Ureter (tissue), 1 donor: Measurements from ENCODE around the gene ACLY. TPM values are rescaled to one million over a fixed set of nuclear protein-coding genes. Genes with fewer than 3 reads are reported as not detected.
"Not testable (repeated sequence)": the region's sequence is repeated elsewhere in the genome, so short reads cannot be mapped to it uniquely, and the experiment has no call there.

ENCODE experiments used
- DNase-seq: peaks from one replicate; pipeline ENCODE4 v3.0.0-alpha.2; 2020; ENCODE audit warnings: low spot score
- total RNA-seq: library from RNA; stranded (reverse); gene quantifications from one replicate; pipeline ENCODE4 v1.2.4, GENCODE V29; 2023
- donor health status: DM: yes; HTN: yes; CAD: no.

Gene ACLY
- total RNA-seq, 1 donor from 2014 or later: 94.2 TPM

GRCh38 chr17:41910701-41911391 lies 7.9 kb downstream of the ACLY start:
- no peak for DNase-seq

DNA sequence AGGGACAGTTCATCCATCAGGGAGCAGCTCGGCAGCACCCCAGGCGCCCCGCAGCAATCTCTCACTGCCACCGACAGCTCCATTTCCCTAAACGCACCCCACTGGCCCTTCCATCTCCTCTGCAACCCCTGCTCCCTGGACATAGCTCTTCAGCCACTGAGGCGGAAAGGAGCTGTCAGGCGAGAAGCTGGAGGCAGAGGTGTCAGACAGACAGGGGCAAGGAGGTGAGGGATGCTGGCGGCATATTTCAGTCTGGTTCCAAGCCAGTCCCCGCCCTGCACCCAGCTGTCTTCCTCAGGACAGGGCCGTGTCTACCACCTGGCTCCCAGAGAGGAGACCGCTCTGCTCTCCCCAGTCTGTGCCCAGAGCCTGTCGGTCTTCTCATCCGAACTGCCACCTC lies 9.7 kb downstream of the ACLY start:
- no peak for DNase-seq

GRCh38 chr17:41907633-41908539 lies 10.9 kb downstream of the ACLY start:
- DNase-seq: no peak

DNA sequence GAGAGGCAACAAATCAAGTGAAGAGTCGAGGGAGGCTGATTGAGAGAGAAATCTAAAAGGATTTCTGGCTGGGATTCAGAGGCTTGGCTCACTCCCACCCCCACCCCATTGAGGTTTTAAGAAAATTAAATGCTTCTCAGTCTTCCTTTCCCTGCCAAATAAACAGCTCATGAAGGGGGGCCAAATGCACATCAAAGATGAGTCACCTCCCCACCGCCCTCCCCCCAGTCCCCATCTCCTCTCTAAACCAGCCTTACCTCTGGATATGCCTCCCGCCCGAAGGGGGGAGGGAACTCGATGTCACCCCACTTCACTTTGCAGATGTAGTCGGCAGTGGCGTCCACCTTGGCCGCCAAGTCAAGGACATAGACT lies 11.6 kb downstream of the ACLY start:
- DNase-seq: no peak

- no peak for DNase-seq
Measured at GRCh38 chr17:41906465-41907184, 12.1 kb downstream of the ACLY start.

GRCh38 chr17:41905172-41905571 lies 13.6 kb downstream of the ACLY start:
- DNase-seq: no peak

DNA sequence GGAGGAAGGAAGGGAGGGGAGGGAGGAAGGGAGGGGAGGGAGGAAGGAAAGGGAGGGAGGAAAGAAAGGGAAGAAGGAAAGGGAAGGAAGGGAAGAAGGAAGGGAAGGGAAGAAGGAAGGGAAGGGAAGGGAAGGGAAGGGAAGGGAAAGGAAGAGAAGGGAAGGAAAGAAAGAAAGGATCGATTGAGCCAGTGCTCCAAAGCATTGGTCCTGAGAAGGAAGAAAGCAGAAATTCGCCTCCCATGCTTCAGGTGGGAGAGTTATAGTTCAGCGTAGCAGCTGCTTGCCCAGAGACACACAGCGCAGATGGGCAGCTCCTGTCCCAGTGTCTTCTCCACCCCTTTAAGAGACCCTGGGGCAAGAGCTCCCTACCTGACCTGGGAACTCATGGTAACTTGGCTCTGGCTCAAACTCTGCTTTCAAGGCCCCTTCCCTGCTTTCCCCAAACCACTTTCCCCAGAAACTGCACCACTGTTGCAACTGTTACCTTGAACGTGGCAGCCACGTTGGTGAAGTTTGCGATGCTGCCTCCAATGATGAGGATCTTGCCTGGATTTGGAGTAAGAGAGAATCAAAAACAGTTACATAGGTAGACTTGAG lies 14.4 kb downstream of the ACLY start:
- no peak for DNase-seq

DNA sequence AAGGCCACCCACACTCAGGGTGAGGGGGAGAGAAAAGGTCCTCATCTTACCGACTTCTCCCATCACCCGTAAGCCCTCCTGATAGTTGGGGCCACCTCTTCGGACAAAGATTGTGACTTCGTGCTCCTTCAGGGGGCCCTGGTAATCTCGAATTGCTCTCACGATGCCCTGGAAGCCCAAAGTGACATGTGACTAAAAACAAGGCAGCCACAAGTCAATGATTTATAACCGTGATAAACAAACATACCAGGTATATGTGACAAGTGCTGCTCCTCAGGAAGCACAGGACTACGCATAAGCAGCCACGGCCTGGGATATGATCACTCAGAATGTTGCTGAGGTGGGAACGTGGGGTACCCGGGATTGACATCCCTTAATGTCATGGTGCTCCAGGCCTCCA lies 17.1 kb downstream of the ACLY start:
- DNase-seq: no peak

DNA sequence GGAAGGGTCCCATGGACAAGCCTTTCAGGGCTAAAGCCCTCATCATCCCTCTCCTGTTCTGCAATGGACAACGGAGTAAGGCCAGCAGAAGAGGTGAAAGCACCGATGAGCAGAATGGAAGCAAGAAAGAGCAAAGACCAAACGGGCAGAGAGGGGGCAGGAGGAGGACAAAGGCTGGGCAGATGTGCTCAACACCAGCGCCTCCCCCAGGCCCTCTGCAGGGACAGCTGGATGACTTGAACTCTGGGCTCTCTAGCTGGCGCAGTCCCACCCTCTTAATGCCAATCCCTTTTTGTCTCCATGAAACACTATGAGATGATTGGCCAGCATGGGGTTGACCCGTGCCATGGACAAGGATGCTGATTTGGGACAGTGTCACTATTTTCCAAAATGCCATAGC lies 22.0 kb downstream of the ACLY start:
- DNase-seq: no peak

GRCh38 chr17:41895617-41896016 lies 23.1 kb downstream of the ACLY start:
- DNase-seq: no peak

GRCh38 chr17:41894791-41895331 lies 23.9 kb downstream of the ACLY start:
- DNase-seq: no peak

DNA sequence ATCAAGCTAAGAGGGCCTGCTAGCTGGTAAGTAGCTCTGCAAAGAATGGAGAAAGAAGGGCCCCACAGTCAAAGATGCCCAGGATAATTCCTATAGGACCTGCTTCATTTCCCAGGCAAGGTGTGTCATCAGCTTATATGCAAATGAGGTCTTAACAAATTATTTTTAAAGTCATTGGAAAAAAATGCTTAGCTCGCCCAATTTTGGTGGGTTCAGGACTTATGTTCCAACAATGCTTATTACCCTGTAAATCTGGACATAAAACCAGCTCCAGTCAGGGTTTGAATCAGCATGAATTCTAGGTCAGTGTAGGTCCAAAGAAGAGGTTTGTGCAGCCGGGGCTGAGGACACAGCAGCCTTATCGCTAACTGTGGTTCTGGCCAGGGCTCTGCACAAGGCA lies 25.4 kb downstream of the ACLY start:
- no peak for DNase-seq

DNA sequence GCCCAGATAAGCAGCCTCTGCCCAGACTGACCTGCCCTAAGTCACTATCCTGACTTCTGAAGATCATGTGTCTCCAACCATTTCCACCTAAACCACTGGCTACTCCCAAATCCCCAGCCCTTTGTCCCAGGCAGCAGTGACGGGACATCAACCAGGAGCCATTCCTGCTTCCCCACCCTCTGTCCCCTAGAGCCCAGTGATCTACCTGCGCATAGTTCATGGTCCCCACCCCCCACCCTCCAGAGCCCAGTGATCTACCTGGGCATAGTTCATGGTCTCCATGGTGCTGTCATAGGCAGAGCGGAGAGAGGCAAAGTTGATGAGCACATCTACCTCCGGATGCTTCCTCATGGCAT lies 26.8 kb downstream of the ACLY start:
- no peak for DNase-seq

- no peak for DNase-seq
Measured at GRCh38 chr17:41891135-41892020, 27.4 kb downstream of the ACLY start.

DNA sequence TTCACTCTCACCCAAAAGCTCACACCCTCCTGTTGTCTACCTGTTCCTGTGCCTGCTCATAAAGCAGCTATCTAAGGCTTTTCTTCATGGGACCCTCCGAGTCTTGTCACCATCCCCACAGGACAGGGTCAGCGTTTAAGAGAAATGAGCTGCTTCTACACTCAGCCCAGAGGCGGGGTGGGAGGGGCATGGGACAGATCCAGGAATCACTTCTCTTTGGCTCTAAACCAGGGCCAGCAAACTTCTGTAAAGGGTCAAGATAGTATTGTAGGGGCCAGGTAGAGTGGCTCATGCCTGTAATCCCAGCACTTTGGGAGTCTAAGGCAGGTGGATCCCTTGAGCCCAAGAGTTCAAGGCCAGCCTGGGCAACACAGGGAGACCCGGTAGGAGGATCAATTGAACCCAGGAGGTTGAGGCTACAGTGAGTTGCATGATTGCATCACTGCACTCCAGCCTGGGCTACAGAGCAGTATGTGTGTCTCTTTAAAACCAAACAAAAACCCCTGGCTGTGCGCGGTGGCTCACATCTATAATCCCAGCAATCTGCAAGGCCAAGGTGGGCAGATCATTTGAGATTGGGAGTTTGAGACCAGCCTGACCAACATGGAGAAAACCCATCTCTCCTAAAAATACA lies 30.3 kb downstream of the ACLY start:
- no peak for DNase-seq

- DNase-seq: no peak
Measured at GRCh38 chr17:41885733-41886132, 33.0 kb downstream of the ACLY start.

- no peak for DNase-seq
Measured at GRCh38 chr17:41882756-41883155, 36.0 kb downstream of the ACLY start.

GRCh38 chr17:41880130-41880529 lies 38.6 kb downstream of the ACLY start:
- DNase-seq: no peak

DNA sequence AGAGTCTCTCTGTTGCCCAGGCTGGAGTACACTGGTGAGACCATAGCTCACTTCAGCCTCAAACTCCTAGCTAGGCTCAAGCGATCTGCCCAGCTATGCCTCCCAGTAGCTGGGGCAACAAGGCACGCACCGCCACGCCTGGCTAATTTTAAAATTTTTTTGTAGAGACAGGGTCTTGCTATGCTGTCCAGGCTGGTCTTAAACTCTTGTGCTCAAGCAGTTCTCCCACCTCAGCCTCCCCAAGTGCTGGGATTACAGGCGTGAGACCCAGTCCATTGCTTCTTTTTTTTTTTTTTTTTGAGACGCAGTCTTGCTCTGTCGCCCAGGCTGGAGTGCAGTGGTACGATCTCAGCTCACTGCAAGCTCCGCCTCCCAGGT lies 44.5 kb downstream of the ACLY start:
- DNase-seq: not testable (repeated sequence)

DNA sequence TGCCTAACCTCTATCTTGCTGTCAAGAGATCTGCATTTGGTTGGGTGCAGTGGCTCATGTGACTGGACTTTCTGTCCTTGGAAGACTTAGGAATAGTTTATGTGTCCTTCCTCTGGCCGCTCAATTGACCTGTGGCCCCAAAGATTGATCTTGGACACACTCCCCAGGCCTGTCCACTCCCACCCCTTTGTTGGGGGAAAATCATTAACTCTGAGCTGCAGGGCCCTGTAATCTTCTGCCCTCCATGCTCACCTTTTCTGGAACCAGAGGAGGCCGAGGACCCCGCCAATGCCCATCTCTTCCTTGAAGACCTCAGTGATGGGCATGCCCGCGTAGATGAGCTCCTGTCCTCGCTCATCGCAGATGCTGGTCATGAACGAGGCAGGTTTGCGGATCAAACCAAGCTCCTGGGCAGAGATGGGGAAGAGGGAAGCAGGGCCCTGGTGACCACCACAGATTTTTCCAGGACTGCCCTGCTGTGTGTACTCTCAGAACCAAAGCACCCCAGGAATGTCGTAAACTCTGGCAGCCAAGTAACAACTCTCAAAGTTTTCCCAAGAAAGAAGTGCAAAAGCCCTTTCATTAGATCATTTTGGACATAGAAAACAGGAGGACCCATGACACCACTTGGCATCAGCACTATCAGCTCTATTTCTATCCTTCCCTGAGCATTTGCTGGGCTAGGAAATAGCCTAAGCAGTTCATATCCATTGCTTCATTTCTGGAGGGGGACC lies 45.0 kb downstream of the ACLY start:
- DNase-seq: no peak
